Endothelial cell of umbilical vein (primary cell): ENCODE results near the gene PLA2G4E. TPM values are rescaled to one million over a fixed set of nuclear protein-coding genes. Genes with fewer than 3 reads are reported as not detected.

ENCODE experiments used
- BruUV-seq: library from RNA; stranded (reverse); fragments of 400-500 nt; replicated peaks from 2 replicates; lab custom pipeline; 2021; lab: Mats Ljungman, UMichigan
- CTCF ChIA-PET: fragments of 300-600, 350-600 bp; sonication (Branson Sonifier 250); formaldehyde crosslinking; loops from one replicate; lab custom pipeline; 2021; ENCODE audit warnings: antibody characterized with exemption, inconsistent platforms; lab: Charles Lee
- POLR2A ChIA-PET: fragments of 300-600, 350-600 bp; sonication (Branson Sonifier 250); formaldehyde crosslinking; loops from one replicate; lab custom pipeline; 2021; ENCODE audit warnings: antibody characterized with exemption, inconsistent platforms; lab: Charles Lee
- DNase-seq: peaks from one replicate; pipeline ENCODE4 v3.0.0-alpha.2; 2011; ENCODE audit warnings: low read depth, low spot score
- FAIRE-seq: peaks from 2 replicates; lab custom pipeline; 2011; peaks lifted over from hg19 to GRCh38; lab: Jason Lieb, UNC
- H2AFZ ChIP-seq: 2 replicates; pipeline ENCODE4 v1.6.0; 2012; ENCODE audit warnings: low read depth, low read length, control low read depth, inconsistent platforms
- H3K27ac ChIP-seq: 2 replicates; pipeline ENCODE4 v1.5.1; 2011; ENCODE audit warnings: low read depth, mild to moderate bottlenecking, control low read depth, low read length, moderate library complexity; ENCODE audit not compliant: insufficient read depth
- H3K27me3 ChIP-seq, 2 experiments: 2 replicates each; pipeline versions ENCODE4 v1.6.0 to v1.6.1; 2011; ENCODE audit warnings: low read length in 2 of 2, mixed read lengths in 1 of 2; ENCODE audit not compliant: control insufficient read depth in 2 of 2, insufficient read depth in 2 of 2
- H3K36me3 ChIP-seq, 2 experiments: 2 replicates in 1 of 2; 3 replicates in 1 of 2; pipeline ENCODE4 v1.5.1; 2011; ENCODE audit warnings: low read length in 2 of 2, mild to moderate bottlenecking in 1 of 2, moderate library complexity in 1 of 2; ENCODE audit not compliant: control insufficient read depth in 2 of 2, insufficient read depth in 2 of 2; ENCODE audit errors: extremely low read depth in 1 of 2
- H3K4me1 ChIP-seq: 3 replicates; pipeline ENCODE4 v1.5.1; 2011; ENCODE audit warnings: mild to moderate bottlenecking, low read length; ENCODE audit not compliant: control insufficient read depth, insufficient read depth; ENCODE audit errors: extremely low read depth
- H3K4me2 ChIP-seq: 2 replicates; pipeline ENCODE4 v1.6.1; 2011; ENCODE audit warnings: low read length, control low read depth, mixed read lengths; ENCODE audit not compliant: insufficient read depth
- H3K4me3 ChIP-seq, 3 experiments: fragments of 200-600 bp in 1 of 3; sonication (generic), shearing (Covaris generic) in 1 of 3; replicated peaks in 1 of 3; 2 replicates each; pipeline ENCODE4 v1.5.1; 2011 to 2016; ENCODE audit warnings: control low read depth in 3 of 3, low read length in 3 of 3, mild to moderate bottlenecking in 2 of 3, inconsistent platforms in 1 of 3, low read depth in 1 of 3, moderate library complexity in 1 of 3; ENCODE audit not compliant: insufficient read depth in 1 of 3
- H3K79me2 ChIP-seq: 2 replicates; pipeline ENCODE4 v1.6.0; 2012; ENCODE audit warnings: low read length, inconsistent platforms; ENCODE audit not compliant: control insufficient read depth, insufficient read depth
- H3K9ac ChIP-seq: replicated peaks from 2 replicates; pipeline ENCODE3; 2011; ENCODE audit warnings: low read length, control low read depth; ENCODE audit not compliant: insufficient read depth; ENCODE audit errors: extremely low read depth
- H3K9me1 ChIP-seq: replicated peaks from 3 replicates; pipeline ENCODE4 v1.6.0; 2011; ENCODE audit warnings: mild to moderate bottlenecking, low read length; ENCODE audit not compliant: control insufficient read depth, insufficient read depth; ENCODE audit errors: extremely low read depth
- H3K9me3 ChIP-seq: replicated peaks from 2 replicates; pipeline ENCODE4 v1.5.1; 2012; ENCODE audit warnings: low read length, inconsistent platforms; ENCODE audit not compliant: control insufficient read depth, insufficient read depth
- H4K20me1 ChIP-seq: replicated peaks from 2 replicates; pipeline ENCODE3; 2011; ENCODE audit warnings: mild to moderate bottlenecking, low read length; ENCODE audit not compliant: control insufficient read depth, insufficient read depth; ENCODE audit errors: extremely low read depth
- CTCF ChIP-seq, 2 donors: IDR thresholded peaks; 1 replicate in 1 of 2; 2 replicates in 1 of 2; pipeline ENCODE4 v1.5.1; 2011; ENCODE audit warnings: low read length in 2 of 2, mild to moderate bottlenecking in 2 of 2, moderate library complexity in 2 of 2, control low read depth in 1 of 2, inconsistent platforms in 1 of 2, low read depth in 1 of 2; ENCODE audit not compliant: insufficient read depth in 1 of 2; ENCODE audit errors: extremely low read depth in 1 of 2
- EZH2 ChIP-seq: IDR thresholded peaks from 2 replicates; pipeline ENCODE4 v1.6.1; 2012; ENCODE audit warnings: borderline replicate concordance, low read depth, mild to moderate bottlenecking, moderate library complexity, low read length, inconsistent platforms; ENCODE audit not compliant: severe bottlenecking
- FOS ChIP-seq: IDR thresholded peaks from 2 replicates; pipeline ENCODE4 v1.6.1; 2011; ENCODE audit warnings: mild to moderate bottlenecking, low read length, moderate library complexity, borderline replicate concordance; ENCODE audit not compliant: insufficient read depth
- GATA2 ChIP-seq: IDR thresholded peaks from 2 replicates; pipeline ENCODE4 v1.7.0; 2011; ENCODE audit warnings: low read depth, mild to moderate bottlenecking, moderate library complexity, mixed read lengths, low read length; ENCODE audit not compliant: insufficient read length, insufficient read depth
- JUN ChIP-seq: IDR thresholded peaks from 2 replicates; pipeline ENCODE4 v1.6.1; 2011; ENCODE audit warnings: borderline replicate concordance, low read depth; ENCODE audit not compliant: insufficient read length, insufficient read depth
- MAX ChIP-seq: IDR thresholded peaks from 2 replicates; pipeline ENCODE4 v1.6.1; 2011; ENCODE audit not compliant: insufficient read depth, insufficient read length
- MYC ChIP-seq: IDR thresholded peaks from one replicate; pipeline ENCODE4 v1.6.1; 2011; ENCODE audit warnings: mild to moderate bottlenecking, low read depth, low read length
- POLR2A ChIP-seq: IDR thresholded peaks from 2 replicates; pipeline ENCODE4 v1.6.1; 2012; ENCODE audit warnings: low read depth, mild to moderate bottlenecking, control low read depth, low read length
- POLR2AphosphoS5 ChIP-seq: IDR thresholded peaks from 2 replicates; pipeline ENCODE4 v1.6.1; 2012; ENCODE audit warnings: low read depth, mild to moderate bottlenecking, control low read depth, low read length, moderate library complexity; ENCODE audit not compliant: insufficient read depth
- dilution Hi-C: fragments of 300-500 bp; cut with MboI; formaldehyde crosslinking; loops from one replicate; pipeline ENCODE4 v1.15.0; 2019; ENCODE audit warnings: low sequenced_read_pairs; ENCODE audit not compliant: extremely low pct_ligation_motif_present
- intact Hi-C: fragments of 100-400 bp; cut with micrococcal nuclease; formaldehyde crosslinking; loops from one replicate; pipeline ENCODE4 v1.10.0; 2022
- polyA plus RNA-seq, 4 experiments: library from polyadenylated mRNA; depleted of rRNA in 3 of 4; stranded (reverse) in 3 of 4; unstranded in 1 of 4; fragments of >200 nt; gene quantifications; 2 replicates each; pipeline versions ENCODE4 v1.2.1 to v1.2.3, GENCODE V29; 2011 to 2012; ENCODE audit warnings: missing spikeins in 1 of 4
- total RNA-seq: library from RNA; stranded (reverse); gene quantifications from 2 replicates; pipeline ENCODE4 v1.2.3, GENCODE V29; 2021

PLA2G4E gene
- total and polyA plus RNA-seq, 2 donors (not counting 3 experiments of a cell fraction or from before 2014, with no cell fraction given), result not detected

DNA sequence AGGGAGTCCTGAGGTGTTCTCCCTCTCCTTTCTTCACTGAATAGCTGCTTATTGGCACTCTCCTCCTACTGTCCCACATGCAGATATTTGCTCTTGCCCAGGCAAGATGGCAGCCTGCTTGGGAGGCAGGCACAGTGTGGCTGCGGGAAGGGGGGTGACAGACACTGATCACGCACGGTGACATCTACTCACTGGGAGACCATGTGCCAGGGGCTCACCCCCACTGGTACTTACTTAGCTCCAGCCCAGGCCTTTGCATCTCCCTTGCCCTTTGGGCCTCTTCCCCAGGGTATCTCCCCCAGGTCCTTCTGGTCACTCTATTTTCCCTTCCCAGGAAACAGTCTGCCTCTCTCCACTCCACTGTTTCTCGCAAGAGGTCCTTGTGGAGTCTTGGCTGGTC, 6.4 kb downstream of the PLA2G4E start:
- Histone ChIP-seq H3K36me3 (no peaks in the 10 kb centered on the region), H3K79me2 (no peaks in the 10 kb centered on the region), H3K9me1 (no peaks in the 10 kb centered on the region), H3K27me3 (peaks cover 0 to 6% of the 10 kb centered on the region in 2 experiments), H4K20me1 (no peaks in the 10 kb centered on the region), H3K27ac (no peak overlapping the region), H3K4me1 (no peaks in the 10 kb centered on the region), H3K9ac (no peak overlapping the region), H3K9me3 (no peaks in the 10 kb centered on the region), H3K4me2 (no peak overlapping the region), H2AFZ (no peak overlapping the region), H3K4me3 (no peak overlapping the region)
- DNase-seq, result no peak
- intact Hi-C loops (no loop called here), dilution Hi-C loops (no loop called here)
- no peak for FAIRE-seq
- BruUV-seq, result no TSS peak
- ChIA-PET CTCF (no interaction called here), POLR2A (no interaction called here)
- TF ChIP-seq POLR2AphosphoS5 (no peak), MAX (no peak), MYC (no peak), CTCF (IDR thresholded peaks at IDR 0.05; ENCODE audit: extremely low read depth in 1 of 2, insufficient read depth in 1 of 2, low read depth in 1 of 2, low read length in 2 of 2) (no peak), JUN (no peak), EZH2 (no peak), POLR2A (no peak), GATA2 (no peak), FOS (no peak)
